ENCODE measurements around the gene CHI3L1.
A peak's percentile ranks its signal among the peaks of the same experiment; 100 is the strongest.

CHI3L1 gene

DNA sequence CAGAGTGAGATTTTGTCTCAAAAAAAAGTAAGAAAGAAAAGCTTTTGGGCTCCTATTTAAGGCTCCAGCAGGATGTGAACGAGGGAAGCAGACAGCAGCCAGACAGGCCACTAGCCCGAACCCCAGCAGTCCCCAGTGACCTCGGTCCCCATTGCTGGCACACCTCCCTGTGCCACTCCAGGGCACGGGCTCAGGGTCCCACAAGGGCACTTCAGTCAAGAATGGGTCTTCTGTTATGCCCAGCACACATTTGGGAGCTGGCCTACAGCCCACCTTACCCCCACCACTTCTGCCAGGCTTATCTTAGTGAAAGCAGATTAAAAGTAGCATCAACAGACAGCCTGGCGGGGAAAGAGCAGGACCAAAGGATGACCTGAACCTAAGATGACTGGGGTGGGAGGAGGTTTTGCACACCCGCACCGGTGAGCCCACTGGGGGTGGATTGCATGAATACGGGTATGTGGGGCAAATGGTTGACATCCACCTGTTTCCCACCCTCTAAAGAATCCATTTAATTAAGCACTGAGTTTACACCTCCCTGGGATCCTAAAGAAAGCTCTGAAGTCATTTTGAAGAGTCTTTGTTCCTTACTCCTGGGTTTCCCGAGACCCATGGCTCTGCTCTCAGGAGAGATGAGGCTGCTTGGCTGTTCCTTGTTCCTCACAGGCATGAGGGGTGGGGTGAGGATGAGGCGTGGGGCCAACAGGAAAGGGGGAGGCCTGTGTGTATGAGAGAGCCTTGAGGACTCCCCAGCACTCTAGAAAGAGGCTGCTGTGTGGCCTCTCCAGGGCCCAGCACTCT, 4.7 kb downstream of the CHI3L1 start:
- DNase-seq (ENCODE audit: low read depth in 3 of 3): no peak

DNA sequence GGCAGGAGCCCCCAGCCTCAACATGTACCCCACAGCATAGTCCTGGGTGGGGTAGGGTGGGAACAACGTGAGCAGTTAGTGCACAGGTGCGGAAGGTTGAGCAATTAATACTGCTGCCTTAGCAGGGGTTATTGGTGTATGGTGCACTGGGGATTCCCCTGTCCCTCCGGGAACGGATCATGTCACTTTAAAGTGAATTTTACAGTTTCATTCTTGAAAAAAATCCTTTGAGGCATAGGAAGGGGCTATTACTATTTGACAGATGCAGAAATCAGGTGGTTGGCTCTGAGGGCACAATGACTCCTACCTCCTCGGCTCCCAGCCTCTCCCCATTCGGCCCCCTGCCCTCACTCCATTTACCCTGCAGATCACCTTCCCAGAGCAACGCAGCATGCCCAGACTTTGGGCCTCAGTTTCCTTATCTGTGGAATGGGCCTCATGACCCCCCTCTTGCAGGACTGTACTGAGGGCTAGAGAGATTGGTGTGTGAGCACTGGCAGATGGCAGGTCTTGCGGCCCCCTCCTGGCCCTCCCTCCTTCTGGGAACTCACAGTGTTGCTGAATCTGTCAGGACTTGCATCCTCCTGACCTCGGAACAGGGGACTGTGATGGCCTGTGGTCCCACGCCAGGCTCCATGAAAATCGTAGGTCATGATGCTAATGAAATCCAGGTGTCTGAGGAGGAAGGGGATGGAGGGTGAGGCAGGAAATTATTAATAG, 5.7 kb downstream of the CHI3L1 start:
- no peak for DNase-seq (ENCODE audit: low read depth in 3 of 3)

DNA sequence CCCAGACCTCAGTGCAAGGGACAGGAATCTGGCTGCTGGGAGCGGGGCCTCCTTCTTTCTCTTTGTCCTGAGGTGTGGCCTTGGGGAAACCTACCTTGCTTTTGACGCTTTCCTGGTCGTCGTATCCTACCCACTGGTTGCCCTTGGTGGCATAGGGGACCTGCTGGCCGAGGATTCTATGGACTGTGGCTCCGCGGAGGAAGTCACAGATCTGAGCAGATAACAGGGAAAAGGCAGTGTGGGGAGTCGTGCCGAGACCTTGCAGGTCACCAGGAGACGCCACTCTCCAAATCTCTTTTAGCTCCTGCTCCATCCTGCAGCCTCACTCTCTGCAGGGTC, 6.9 kb downstream of the CHI3L1 start:
- DNase-seq (ENCODE audit: low read depth in 3 of 3): no peak

DNA sequence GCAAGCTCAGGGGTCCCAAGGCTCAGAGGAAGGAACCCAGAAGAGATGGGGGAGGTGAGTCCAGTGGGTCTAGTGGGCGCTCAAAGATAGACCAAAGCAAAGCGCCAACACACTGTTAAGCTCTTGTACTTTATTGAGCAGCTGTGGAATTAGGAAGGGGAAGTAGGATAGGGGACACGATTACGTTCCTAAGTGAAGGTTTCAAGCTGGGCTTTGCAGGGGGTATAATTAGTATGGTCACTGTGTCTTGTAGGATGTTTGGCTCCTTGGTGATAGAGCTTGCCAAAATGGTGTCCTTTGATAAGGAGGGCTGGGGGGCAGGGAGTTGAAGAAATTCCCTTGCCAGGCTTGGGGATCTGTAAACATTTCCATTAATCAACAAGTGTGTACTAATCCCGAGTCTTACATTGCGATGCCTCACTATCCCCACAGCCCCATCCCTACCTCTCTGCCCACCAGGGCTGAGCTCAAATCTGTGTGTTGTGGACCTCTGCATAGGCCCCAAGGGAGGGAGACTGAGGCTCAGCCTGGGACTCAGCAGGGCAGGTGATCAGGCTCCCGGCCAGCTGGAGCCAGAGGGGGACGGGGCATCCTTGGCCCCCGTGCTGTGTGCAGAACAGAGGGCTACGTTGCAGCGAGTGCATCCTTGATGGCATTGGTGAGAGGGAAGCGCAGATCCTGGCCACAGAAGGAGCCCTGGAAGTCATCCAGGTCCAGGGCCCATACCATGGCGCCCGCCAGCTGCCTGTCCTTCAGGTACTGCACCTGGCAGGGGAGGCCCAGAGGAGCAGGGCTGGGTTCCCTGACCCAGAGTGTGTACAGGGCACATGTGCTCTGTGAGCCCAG, 7.5 kb downstream of the CHI3L1 start:
- DNase-seq (ENCODE audit: low read depth in 3 of 3): no peak

DNA sequence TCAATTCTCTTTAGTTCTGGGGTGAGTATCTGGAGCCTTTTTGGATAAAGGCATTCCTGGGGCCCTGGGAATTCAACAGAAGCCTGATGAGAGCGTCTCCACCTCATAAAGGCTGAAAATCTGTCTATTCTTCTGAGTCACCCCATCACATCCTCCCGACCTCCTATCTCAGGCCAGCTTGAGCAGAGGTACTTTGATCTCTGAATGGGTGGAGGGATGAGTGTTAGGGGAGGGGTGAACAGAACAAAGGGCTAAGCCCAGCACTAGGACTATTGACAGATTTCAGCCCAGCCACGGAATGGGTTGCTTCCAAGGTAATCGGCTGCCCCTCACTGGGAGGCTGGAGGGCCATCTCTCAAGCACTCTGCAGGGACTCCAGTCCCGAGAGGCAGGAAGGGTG, 8.4 kb downstream of the CHI3L1 start:
- no peak for DNase-seq (ENCODE audit: low read depth in 3 of 3)

DNA sequence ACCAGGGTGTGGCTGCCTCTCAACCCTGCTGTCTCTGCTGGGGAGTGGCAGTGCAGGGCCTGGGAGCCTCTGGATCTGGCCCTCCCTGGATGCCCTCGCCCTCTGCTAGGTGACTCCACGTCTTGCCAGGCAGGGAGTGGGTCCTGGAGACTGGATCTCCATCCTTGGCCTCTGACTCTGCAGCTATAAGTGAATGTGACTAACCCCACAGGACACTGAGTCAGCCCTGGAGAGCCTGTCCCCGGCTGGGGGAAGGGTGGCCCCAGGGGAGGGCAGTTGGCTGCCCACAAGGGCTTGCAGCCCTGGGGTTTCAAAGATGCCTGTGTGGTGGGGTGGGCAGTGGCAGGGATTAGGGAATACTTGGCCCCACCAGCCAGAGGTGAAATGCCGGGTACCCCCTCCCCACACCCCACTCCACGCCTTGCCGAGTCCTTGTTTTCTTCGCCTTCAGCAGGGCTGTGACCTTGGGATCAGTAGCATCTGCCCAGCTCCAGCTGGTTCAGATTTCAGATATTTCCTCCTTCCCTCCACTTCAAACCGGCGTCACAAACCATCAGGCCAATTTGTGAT, 8.9 kb downstream of the CHI3L1 start:
- no peak for DNase-seq (ENCODE audit: low read depth in 3 of 3)

DNA sequence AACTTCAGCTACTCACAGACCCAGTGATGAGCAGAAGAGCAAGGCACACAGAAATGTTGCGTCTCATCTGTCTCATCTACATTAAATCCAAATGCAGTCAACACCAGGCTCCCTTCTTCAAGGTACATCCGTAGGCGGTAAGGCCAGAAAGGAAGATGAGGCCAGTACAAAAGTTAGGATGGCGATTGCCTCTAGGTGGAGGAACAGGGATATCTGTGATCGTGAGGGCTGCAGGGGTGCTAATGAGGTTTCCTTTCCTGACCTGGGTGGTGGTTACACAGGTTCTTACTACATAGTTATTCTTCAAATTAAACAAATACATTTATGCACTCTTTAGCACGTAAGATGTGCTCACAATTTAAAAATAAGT, 9.5 kb downstream of the CHI3L1 start:
- DNase-seq (ENCODE audit: low read depth in 3 of 3): no peak

DNA sequence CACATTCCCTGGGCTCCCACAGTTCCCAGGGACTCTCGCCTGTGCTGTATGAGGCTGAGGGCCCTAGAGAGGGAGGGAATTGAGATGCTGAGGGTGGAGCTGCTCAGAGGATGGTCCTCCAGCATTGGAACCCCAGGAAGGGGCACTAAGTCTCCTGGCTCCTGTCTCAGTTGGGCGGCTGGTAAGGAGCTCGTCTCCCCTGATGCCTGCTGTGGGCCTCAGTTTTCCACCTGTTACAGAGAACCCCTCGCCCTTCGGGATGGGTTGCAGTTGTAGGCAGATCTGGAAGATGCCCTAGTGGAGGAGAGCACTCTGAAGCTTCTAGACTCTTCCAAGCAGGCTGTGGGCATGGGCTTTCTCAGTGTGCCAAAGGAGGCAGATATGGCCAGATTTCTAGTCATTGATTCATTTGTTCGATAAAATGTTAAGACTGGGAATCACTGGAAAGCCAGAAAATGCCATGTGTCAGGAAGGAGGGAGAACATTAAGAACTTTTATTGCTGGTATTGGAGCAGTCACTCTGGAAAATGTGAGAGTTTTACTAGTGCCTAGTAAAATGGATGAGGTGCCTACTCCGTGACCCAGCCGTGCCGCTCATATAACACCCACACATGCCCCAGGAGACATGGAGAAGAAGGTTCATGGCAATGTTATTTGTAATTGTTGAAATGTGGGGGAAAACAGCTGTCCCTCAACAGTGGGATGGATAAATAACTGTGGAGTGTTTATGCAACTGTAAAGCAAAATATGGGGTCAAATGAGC, 10.1 kb downstream of the CHI3L1 start:
- no peak for DNase-seq (ENCODE audit: low read depth in 3 of 3)

DNA sequence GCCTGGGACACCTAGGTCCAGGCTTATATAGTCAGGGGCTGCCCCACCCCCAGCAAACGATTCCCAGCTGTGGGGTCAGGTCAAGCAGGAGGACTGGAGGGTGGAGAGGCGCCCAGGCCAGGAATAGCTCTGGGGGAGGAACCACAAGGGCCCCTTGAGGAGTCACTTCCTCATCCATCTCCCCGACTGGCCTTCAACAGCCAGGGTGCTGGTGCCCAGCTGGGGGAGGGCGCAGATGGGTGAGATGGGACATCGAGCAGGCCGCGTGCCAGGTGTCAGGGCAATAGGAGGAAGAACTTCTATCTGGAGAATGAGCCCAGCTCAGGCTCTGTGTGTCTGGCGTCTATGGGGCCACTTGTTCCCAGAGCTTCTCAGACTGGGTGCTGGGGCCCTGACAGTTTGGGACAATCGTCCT, 10.7 kb downstream of the CHI3L1 start:
- DNase-seq (ENCODE audit: low read depth in 3 of 3): no peak

DNA sequence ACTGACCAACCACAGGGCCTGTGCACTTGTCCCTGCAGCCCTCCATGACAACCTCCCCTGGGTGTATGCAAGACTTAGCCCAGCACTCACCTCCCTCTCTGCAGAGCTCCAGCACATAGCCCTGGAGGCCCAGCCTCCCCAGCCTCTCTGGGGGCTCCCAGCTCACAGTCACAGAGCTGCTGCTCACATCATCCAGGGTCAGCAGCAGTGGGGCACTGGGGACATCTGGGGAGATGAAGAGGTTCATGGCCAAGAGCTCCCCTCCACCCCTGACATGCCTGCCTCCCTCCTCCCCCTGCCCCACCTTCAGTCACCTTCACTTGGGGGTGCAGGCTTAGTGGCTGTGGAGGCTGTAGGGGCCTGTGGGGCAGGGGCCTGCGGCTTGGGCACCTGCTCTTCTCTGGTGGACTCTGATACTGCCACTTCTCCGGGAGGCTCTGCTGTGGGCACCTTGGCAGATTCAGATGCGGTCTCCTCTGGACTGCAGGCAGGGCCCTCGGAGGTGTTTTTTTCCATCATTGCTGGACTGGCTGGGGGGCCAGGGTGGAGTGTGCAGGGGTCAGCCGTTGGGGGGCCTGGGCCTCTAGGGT, 11.2 kb downstream of the CHI3L1 start, which contains the start of gene MYBPH:
MYBPH (minus strand) TSS at position 590 of the 590 bp plus-strand sequence; CDS start at position 519, 71 bp downstream.
- DNase-seq (ENCODE audit: low read depth in 3 of 3): no peak

DNA sequence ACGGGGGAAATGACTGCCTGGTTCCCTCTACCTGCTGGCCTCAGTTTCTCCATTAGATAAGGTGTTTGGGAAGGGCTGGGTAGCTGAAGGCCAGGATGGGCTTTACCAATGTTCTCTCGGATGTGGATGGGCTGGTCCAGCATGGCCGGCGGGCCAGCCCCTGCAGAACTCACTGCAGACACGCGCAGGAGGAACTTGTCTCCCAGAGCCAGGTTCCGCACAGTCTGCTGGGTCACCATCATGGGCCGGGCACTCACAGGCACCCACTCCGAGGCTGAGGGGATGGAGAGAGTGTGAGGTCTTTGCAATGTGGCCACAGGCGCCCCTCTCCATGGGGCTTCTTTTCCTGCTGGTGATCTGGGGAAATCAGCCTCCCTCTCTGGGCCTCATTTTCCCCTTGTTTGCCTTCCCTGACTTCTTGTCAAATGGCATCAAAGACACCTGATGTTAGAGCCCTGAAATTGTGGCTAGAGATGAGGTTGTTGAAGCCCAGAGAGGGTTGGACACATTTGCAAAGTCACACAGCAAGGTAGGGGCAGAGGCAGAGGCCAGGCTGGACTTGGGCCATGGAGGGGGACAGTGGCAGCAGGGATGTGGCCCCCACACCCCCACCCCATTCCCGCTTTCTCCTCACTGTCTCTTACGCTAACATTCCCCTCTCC, 12.0 kb downstream of the CHI3L1 start:
- DNase-seq (ENCODE audit: low read depth in 3 of 3): no peak

DNA sequence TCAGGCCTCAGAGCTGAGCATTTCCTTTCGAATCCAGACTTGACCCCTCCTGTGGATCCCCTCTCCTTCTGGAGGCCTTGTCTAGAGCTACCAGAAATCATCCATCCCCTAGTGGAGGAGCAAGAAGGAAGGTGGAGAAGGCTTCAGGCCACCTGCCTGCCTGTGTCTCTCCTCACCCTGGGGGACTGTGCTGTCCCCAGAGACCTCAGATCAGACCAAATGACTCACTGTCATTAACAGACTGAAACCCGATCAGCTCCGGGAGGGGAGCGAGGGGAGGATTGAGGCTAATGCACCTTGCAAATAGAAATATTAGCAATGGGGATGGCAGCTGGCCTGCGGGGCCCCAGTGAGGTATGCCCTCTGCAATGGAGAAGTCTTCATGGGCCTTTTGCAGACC, 12.9 kb downstream of the CHI3L1 start:
- DNase-seq (ENCODE audit: low read depth in 3 of 3): no peak

DNA sequence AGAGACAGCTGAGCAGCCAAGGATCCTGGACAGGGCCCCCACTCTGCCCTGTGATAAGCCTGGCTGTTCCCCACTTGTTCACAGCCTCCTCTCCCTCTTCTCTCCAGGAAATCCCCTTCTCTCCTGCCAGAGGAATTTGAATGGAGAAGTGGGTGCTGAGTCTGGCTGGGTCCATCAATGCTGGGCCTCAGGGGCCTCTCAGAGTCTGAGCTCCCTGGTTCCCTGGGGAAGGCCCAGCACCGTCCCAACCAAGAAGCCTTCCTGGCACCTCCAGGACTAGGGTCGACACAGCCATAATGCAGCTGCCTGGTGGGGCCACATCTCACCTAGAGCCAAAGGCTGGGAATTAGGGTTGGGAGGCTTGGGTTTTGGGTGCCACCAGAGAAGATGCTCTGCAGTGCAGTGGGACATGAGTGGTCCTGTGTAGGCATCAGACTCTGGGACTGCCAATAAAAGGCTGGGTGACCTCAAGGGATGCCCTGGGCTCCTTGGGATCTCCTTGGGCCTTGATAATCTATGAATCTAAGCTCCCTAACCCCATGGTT, 13.4 kb downstream of the CHI3L1 start:
- DNase-seq (ENCODE audit: low read depth in 3 of 3): no peak

DNA sequence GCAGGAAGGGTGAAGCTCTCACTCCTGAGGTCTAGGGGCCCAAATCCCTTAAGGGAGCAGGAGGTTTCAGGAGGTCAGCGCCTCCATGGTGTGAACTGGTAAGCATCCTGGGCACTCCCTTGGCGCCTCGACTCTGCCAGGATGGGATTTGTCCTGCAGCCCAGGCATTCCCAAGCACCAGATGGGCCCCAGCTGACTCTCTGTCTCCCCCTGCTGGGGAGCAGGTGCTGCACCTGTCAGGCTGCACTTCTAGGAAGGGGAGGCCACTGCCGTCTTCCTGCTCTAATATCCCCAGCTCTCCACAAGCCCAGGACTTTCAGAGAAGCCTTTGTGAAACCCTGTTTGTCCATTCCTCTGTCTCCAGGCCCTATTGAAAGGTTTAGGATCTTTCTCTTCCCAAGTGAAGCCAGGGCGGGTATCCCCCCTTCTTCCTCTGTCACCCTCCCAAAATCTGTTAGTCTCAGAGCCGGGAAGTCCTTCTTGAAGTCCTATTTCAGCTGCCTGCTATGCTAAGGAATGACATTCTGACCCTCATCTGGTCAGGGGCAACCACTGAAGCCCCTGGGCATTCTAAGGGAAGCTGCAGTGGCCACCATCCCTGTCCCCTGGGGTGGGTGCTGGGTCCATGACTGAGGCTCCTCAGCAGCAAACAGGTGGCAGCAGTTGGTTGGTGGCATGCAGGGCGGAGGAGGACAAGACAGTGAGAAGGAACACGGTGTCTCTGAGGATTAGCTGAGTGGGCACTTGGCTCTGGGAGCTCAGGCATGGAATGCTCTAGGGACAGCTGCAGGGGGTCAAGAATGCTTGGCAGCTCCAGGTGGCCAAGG, 14.1 kb downstream of the CHI3L1 start:
- DNase-seq (ENCODE audit: low read depth in 3 of 3): peak; percentile 6 to 48 (median 14)

DNA sequence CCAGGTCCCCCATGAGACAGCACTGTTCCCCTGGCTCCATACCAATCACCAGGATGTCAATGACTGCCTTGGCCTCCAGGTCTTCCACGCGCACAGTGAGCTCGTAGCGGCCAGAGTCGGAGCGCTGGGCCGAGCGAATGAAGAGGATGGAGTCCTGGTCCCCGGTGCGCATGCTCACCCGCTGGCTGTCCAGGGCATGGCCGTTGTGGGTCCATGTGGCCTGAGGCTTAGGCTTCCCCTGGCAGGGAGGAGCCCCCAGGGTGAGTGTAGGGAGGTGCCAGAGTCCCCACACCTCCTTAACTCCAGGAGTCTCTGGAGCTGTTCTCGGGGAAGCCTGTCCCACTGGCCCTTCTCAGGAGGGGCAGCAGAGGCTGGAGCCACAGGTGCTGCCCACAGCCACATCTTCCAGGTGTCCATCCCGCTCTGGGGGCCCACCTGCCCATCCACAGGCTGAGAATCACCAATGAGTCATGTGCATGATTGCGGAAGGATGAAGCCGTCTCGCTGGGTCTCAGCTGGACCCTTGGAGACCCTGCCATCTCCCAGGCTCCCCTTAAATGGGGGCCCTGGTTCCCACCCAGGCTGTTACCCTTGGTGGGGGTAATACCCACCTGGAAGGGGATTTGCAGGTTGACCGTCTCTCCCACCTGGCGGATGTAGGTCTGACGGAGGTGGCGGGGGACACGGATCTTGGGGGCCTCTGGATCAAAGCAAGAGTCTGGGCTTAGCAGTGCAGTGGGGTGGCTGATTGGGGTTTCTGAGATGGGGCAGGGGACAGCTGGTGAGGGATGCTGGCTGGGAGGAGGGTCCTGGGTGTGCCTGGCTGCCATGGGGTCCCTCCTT, 14.9 kb downstream of the CHI3L1 start:
- DNase-seq (ENCODE audit: low read depth in 3 of 3): no peak

DNA sequence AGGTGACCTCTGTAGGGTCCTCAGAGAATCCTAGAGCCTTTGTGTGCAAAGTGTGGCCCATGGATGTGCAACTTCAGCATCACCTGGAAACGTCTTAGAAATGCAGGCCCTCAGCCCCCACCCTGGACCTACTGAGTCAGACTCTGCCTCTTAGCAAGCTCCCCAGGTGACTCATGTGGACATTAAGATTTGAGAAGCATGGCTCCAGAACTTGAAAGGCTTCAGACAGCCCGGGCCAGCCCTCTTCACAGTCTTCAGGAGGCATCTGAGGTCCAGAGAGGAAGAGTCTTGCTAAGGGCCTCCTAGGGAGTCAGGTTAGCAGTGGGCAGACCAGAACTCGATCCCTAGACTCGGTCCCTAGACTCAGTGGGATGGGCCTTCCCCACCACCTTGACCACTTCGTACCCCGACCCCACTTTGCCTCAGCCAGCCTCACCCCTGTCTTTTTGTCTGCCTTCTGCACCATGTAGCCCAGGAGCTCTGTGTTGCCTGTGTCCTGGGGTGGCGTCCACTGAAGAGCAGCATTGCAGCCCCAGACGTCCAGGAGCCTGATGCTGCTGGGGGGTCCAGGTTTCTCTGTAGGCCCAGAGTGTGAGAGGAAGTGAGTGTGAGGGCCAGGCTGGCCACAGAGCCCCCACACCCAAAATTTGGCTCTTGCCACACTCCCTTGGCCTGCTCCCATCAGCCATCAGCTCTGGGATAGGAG, 15.7 kb downstream of the CHI3L1 start:
- no peak for DNase-seq (ENCODE audit: low read depth in 3 of 3)

DNA sequence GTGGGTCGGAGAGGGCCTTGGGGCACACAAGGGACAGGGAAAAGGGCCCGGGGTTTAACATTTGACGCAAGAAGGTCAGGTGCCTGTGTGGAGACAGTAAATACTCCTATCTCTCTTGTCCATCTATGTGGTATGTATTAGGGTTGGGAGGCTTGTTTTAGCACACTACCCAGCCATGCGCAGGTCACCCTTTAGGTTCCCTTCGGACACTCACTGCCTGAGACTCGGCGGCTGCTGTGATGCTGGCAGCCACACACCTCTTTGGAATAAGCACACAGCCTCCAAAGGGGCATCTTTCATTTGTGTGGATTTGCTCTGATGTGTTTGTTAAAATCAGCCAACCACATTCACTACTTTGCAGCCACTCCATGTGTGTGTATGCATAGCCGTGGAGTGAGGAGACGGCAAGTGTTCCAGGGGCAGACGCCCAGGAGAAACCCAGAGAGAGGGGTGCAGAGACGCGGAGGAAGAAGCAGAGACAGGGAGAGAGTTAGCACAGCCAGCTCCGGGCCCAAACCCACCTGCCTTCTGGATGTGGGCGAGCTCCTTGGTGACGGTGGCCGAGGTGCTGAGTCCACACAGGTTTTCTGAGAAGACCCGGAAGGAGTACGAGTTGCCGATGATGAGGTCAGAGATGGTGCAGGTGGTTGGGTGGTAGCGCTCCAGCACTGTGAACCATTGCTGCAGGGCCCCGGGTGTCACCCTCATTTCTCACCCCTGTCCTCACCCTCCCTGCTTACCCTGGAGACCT, 16.6 kb downstream of the CHI3L1 start:
- DNase-seq (ENCODE audit: low read depth in 3 of 3): no peak
